IMR-90 (cell line): ENCODE measurements around the gene MYOZ3. TPM values are rescaled to one million over a fixed set of nuclear protein-coding genes. Genes with fewer than 3 reads are reported as not detected.
A peak's percentile ranks its signal among the peaks of the same experiment; 100 is the strongest.

ENCODE experiments used
- ATAC-seq: fragments of 200-7000 bp; cut with Tn5 transposase; 2 replicates; pipeline ENCODE4 v1.9.1; 2020; ENCODE audit warnings: low read depth, mild to moderate bottlenecking, moderate library complexity
- BruUV-seq: library from RNA; stranded (reverse); fragments of 400-500 nt; replicated peaks from 2 replicates; lab custom pipeline; 2021; lab: Mats Ljungman, UMichigan
- CTCF ChIA-PET: fragments of 300-600 bp; formaldehyde crosslinking; extraction: SDS; loops from one replicate; lab custom pipeline; 2021; ENCODE audit warnings: antibody characterized with exemption; lab: Yijun Ruan, JAX
- POLR2A ChIA-PET: fragments of 300-600 bp; sonication (Branson Sonifier 250); formaldehyde crosslinking; loops from one replicate; lab custom pipeline; 2022; ENCODE audit warnings: antibody characterized with exemption; ENCODE audit not compliant: unreplicated experiment; lab: Charles Lee
- DNase-seq: peaks from one replicate; pipeline ENCODE4 v3.0.0; 2013
- H2AFZ ChIP-seq: replicated peaks from 2 replicates; pipeline ENCODE3; 2013; ENCODE audit warnings: low read length, mild to moderate bottlenecking; ENCODE audit not compliant: poor library complexity
- H2AK5ac ChIP-seq: 2 replicates; pipeline ENCODE4 v1.6.1; 2013; ENCODE audit warnings: low read depth, low read length, inconsistent platforms
- H2AK9ac ChIP-seq: replicated peaks from 2 replicates; pipeline ENCODE3; 2013; ENCODE audit warnings: mild to moderate bottlenecking, low read depth, low read length, moderate library complexity; ENCODE audit not compliant: poor library complexity
- H2BK120ac ChIP-seq: 2 replicates; pipeline ENCODE4 v1.6.1; 2013; ENCODE audit warnings: low read depth, low read length, inconsistent platforms
- H2BK15ac ChIP-seq: 3 replicates; pipeline ENCODE4 v1.6.1; 2013; ENCODE audit warnings: low read depth, low read length, inconsistent platforms
- H2BK20ac ChIP-seq: 2 replicates; pipeline ENCODE4 v1.6.1; 2013; ENCODE audit warnings: low read depth, mild to moderate bottlenecking, inconsistent platforms, low read length, moderate library complexity
- H2BK5ac ChIP-seq: 2 replicates; pipeline ENCODE4 v1.6.1; 2013; ENCODE audit warnings: mild to moderate bottlenecking, low read depth, low read length, inconsistent platforms; ENCODE audit not compliant: poor library complexity, severe bottlenecking
- H3K14ac ChIP-seq: replicated peaks from 2 replicates; pipeline ENCODE4 v1.6.1; 2013; ENCODE audit warnings: low read depth, low read length, inconsistent platforms
- H3K18ac ChIP-seq: 2 replicates; pipeline ENCODE4 v1.6.1; 2013; ENCODE audit warnings: low read depth, low read length, control low read depth
- H3K23ac ChIP-seq: 2 replicates; pipeline ENCODE4 v1.6.1; 2013; ENCODE audit warnings: low read depth, low read length, inconsistent platforms
- H3K27ac ChIP-seq: 2 replicates; pipeline ENCODE4 v1.5.1; 2013; ENCODE audit warnings: mild to moderate bottlenecking, control low read depth, low read length; ENCODE audit not compliant: insufficient read depth
- H3K27me3 ChIP-seq: 2 replicates; pipeline ENCODE4 v1.6.1; 2013; ENCODE audit warnings: low read length; ENCODE audit not compliant: control insufficient read depth, insufficient read depth
- H3K36me3 ChIP-seq: 2 replicates; pipeline ENCODE4 v1.6.1; 2013; ENCODE audit warnings: low read length, mixed read lengths; ENCODE audit not compliant: control insufficient read depth, insufficient read depth
- H3K4ac ChIP-seq: 2 replicates; pipeline ENCODE4 v1.6.1; 2013; ENCODE audit warnings: low read depth, low read length, inconsistent platforms
- H3K4me1 ChIP-seq: 2 replicates; pipeline ENCODE4 v1.6.1; 2013; ENCODE audit warnings: low read length, mixed read lengths; ENCODE audit not compliant: control insufficient read depth, insufficient read depth
- H3K4me2 ChIP-seq: 2 replicates; pipeline ENCODE4 v1.6.1; 2013; ENCODE audit warnings: low read depth, mild to moderate bottlenecking, control low read depth, low read length, moderate library complexity
- H3K4me3 ChIP-seq: 2 replicates; pipeline ENCODE4 v1.5.1; 2013; ENCODE audit warnings: low read depth, mild to moderate bottlenecking, control low read depth, low read length, moderate library complexity; ENCODE audit not compliant: insufficient read depth
- H3K56ac ChIP-seq: 2 replicates; pipeline ENCODE4 v1.6.1; 2013; ENCODE audit warnings: low read length, inconsistent platforms; ENCODE audit not compliant: insufficient read depth; ENCODE audit errors: extremely low read depth
- H3K79me1 ChIP-seq, 2 experiments: 2 replicates each; pipeline ENCODE4 v1.6.1; 2013; ENCODE audit warnings: low read length in 2 of 2, inconsistent platforms in 1 of 2, low read depth in 1 of 2
- H3K9ac ChIP-seq: 2 replicates; pipeline ENCODE4 v1.6.1; 2013; ENCODE audit warnings: low read depth, low read length, control low read depth
- H3K9me1 ChIP-seq: 2 replicates; pipeline ENCODE4 v1.6.1; 2013; ENCODE audit warnings: low read length, inconsistent platforms; ENCODE audit not compliant: insufficient read depth
- H3K9me3 ChIP-seq: 2 replicates; pipeline ENCODE4 v1.6.1; 2013; ENCODE audit warnings: low read length; ENCODE audit not compliant: control insufficient read depth, insufficient read depth
- H4K20me1 ChIP-seq: 2 replicates; pipeline ENCODE4 v1.6.1; 2013; ENCODE audit warnings: low read length, inconsistent platforms; ENCODE audit not compliant: insufficient read depth
- H4K5ac ChIP-seq: 2 replicates; pipeline ENCODE4 v1.6.1; 2013; ENCODE audit warnings: mild to moderate bottlenecking, low read depth, low read length, control low read depth
- H4K8ac ChIP-seq, 2 experiments: 2 replicates each; pipeline ENCODE4 v1.6.1; 2013; ENCODE audit warnings: low read depth in 2 of 2, low read length in 2 of 2, control low read depth in 1 of 2, inconsistent platforms in 1 of 2
- H4K91ac ChIP-seq: 2 replicates; pipeline ENCODE4 v1.6.1; 2013; ENCODE audit warnings: low read depth, low read length, inconsistent platforms; ENCODE audit not compliant: insufficient read depth
- ELK1 ChIP-seq: fragments of 150-350 bp; IDR thresholded peaks from 2 replicates; pipeline ENCODE4 v1.6.1; 2016; ENCODE audit warnings: low read depth, mild to moderate bottlenecking, low read length, moderate library complexity, borderline replicate concordance
- WGBS, 2 experiments: methylation state at CpG; one replicate each; pipeline versions ENCODE4 v1.1.5 to v1.1.7; 2013; ENCODE audit warnings: missing lambda C conversion rate in 2 of 2; ENCODE audit not compliant: insufficient read length in 1 of 2; ENCODE audit errors: extremely low coverage in 2 of 2; 5-methylcytosine and 5-hydroxymethylcytosine counted together
- dilution Hi-C: fragments of 300-500 bp; cut with HindIII; formaldehyde crosslinking; loops from one replicate; pipeline ENCODE4 v1.14.3; 2018; ENCODE audit warnings: low sequenced_read_pairs; ENCODE audit not compliant: unreplicated experiment
- in situ Hi-C: fragments of 300-500 bp; cut with MboI; formaldehyde crosslinking; loops from 3 replicates; pipeline ENCODE4 v1.14.3; 2019; ENCODE audit warnings: low sequenced_read_pairs, inconsistent platforms, mixed read lengths
- intact Hi-C: fragments of 100-400 bp; cut with micrococcal nuclease; formaldehyde crosslinking; loops from 2 replicates; pipeline ENCODE4 v1.10.0; 2022
- polyA plus RNA-seq, 3 experiments: library from polyadenylated mRNA; depleted of rRNA; stranded (reverse); fragments of >200 nt; gene quantifications; 2 replicates each; pipeline ENCODE4 v1.2.3, GENCODE V29; 2012; ENCODE audit warnings: low replicate concordance in 1 of 3
- total RNA-seq: library from RNA; depleted of rRNA; stranded (reverse); fragments of >200 nt; gene quantifications from 2 replicates; pipeline ENCODE4 v1.2.3, GENCODE V29; 2012

The MYOZ3 gene
- total and polyA plus RNA-seq, 2 of the 4 experiments (the other 2 are of a cell fraction), result under 0.01 to 0.24 TPM

GRCh38 chr5:150633429-150633828, 27.6 kb upstream of the MYOZ3 start:
- H2BK20ac ChIP-seq, result peak overlapping the region; percentile 83
- peak overlapping the region; percentile 80; the same call in 2 of the 3 replicates for H2BK15ac ChIP-seq
- H2BK5ac ChIP-seq, result no peak overlapping the region
- no peaks in the 10 kb centered on the region for H3K9me3 ChIP-seq
- no peak overlapping the region for H3K56ac ChIP-seq
- no peak overlapping the region for H3K27ac ChIP-seq
- peak overlapping the region; percentile 80; the same call in 1 of the 2 replicates for H2AK5ac ChIP-seq
- in situ Hi-C loops (no loop called here), intact Hi-C loops (no loop called here), dilution Hi-C loops (no loop called here)
- CTCF ChIA-PET, result no interaction called here
- H3K4me3 ChIP-seq, result no peak overlapping the region
- H3K27me3 ChIP-seq, result no peaks in the 10 kb centered on the region
- peak overlapping the region; percentile 43 for H4K91ac ChIP-seq
- H3K9ac ChIP-seq, result no peak overlapping the region
- ATAC-seq, result no peak
- peak overlapping the region; percentile 86 for H3K4ac ChIP-seq
- peaks cover 2% of the 10 kb centered on the region; the same call in 1 of the 2 replicates for H3K36me3 ChIP-seq
- no CpG with 5 or more reads among the region's 2 CpGs for WGBS, 2 experiments
- H3K9me1 ChIP-seq, result peaks cover 27% of the 10 kb centered on the region
- H3K79me1 ChIP-seq, result peaks cover 4 to 6% of the 10 kb centered on the region in 2 experiments; a peak in 2 of 4 replicates
- no peak for DNase-seq
- no TSS peak for BruUV-seq
- TF ChIP-seq ELK1, result no peak
- 0 out of 2 replicates have a peak overlapping the region, but pooled peaks have one; percentile 30 for H3K14ac ChIP-seq
- peak overlapping the region; percentile 46 for H2BK120ac ChIP-seq
- H4K5ac ChIP-seq, result no peak overlapping the region
- H3K23ac ChIP-seq, result no peak overlapping the region; the same call in 1 of the 2 replicates
- H2AK9ac ChIP-seq, result no peak overlapping the region
- no peak overlapping the region; the same call in 1 of the 2 replicates for H3K18ac ChIP-seq
- peak overlapping the region; percentile 43 to 44; a peak in 2 of 4 replicates for H4K8ac ChIP-seq
- no peak overlapping the region for H3K4me2 ChIP-seq
- H4K20me1 ChIP-seq, result no peaks in the 10 kb centered on the region; the same call in 1 of the 2 replicates
- H2AFZ ChIP-seq, result no peak overlapping the region
- peaks cover 40% of the 10 kb centered on the region for H3K4me1 ChIP-seq
- POLR2A ChIA-PET, result no interaction called here
